ENCODE measurements around the gene RFC4. TPM values are rescaled to one million over a fixed set of nuclear protein-coding genes. Genes with fewer than 3 reads are reported as not detected.

RFC4 gene
- total RNA-seq, 4 donors from 2014 or later: 7.2 to 226 (median 10.5) TPM; not detected in 1

GRCh38 chr3:186800285-186800684, 6.0 kb downstream of the RFC4 start:
- Histone ChIP-seq H3K4me3 (no peak overlapping the region), H3K36me3 (peaks cover 0 to 22% (median 3%) of the 10 kb centered on the region in 4 donors), H3K4me1 (peaks cover 1 to 7% (median 3%) of the 10 kb centered on the region in 4 donors), H3K27me3 (no peaks in the 10 kb centered on the region), H3K9me3 (no peaks in the 10 kb centered on the region), H3K27ac (no peak overlapping the region)
- WGBS, 2 donors (ENCODE audit: low coverage in 1 of 2): 65 to 89% methylated on average over 1 of the region's 1 CpG
- intact Hi-C loops (cut with DNase I; ENCODE audit: low total_unique reads): no loop called here
- in situ Hi-C loops (cut with MboI; ENCODE audit: low pct_ligation_motif_present in 1 of 4, low pct_unique_long_range_greater_than_20kb in 1 of 4, low sequenced_read_pairs in 3 of 4): loop anchor here in 3 of 4 donors (25.0 kb wide), 2 partner anchors 188 to 813 kb away; partner anchors contain the start of gene AHSG (in 2 of the 3)
- DNase-seq: no peak
- no peak for TF ChIP-seq POLR2AphosphoS5 (IDR thresholded peaks at IDR 0.05)
- TF ChIP-seq, protein P1, sequence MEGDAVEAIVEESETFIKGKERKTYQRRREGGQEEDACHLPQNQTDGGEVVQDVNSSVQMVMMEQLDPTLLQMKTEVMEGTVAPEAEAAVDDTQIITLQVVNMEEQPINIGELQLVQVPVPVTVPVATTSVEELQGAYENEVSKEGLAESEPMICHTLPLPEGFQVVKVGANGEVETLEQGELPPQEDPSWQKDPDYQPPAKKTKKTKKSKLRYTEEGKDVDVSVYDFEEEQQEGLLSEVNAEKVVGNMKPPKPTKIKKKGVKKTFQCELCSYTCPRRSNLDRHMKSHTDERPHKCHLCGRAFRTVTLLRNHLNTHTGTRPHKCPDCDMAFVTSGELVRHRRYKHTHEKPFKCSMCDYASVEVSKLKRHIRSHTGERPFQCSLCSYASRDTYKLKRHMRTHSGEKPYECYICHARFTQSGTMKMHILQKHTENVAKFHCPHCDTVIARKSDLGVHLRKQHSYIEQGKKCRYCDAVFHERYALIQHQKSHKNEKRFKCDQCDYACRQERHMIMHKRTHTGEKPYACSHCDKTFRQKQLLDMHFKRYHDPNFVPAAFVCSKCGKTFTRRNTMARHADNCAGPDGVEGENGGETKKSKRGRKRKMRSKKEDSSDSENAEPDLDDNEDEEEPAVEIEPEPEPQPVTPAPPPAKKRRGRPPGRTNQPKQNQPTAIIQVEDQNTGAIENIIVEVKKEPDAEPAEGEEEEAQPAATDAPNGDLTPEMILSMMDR (IDR thresholded peaks at IDR 0.05): no peak
- TF ChIP-seq POLR2A (IDR thresholded peaks at IDR 0.05): no peak
- TF ChIP-seq EP300 (IDR thresholded peaks at IDR 0.05; ENCODE audit: low read depth): no peak

DNA sequence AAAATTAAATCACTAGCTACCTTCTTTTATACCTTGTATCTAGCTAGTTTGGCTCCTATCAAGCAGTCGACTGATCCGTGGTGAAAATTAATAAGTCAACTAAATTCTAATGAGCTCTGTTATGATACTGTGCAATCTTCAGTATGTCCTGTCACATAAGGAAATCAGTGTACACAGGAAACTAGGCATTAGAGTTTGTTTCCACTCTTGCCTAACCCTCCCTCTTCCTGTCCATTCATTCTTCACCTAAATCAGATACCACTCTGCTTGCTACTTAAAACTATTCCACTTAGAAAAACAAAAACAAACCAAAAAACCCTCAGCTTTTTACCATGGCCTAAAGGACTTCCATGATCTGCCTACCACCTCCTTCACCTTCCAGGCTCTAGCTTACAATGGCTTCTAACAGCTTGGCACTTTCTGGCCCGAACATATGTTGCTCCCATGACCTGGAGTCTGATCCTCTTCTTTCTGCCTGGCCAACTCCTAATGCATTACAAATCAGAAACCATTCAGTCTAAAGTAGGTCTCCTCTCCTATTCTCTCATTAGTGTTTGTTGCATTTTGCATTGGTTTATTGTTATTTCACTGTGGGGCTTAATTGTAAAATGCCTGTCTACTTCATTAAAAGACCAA, 7.9 kb downstream of the RFC4 start:
- TF ChIP-seq EP300 (IDR thresholded peaks at IDR 0.05; ENCODE audit: low read depth): no peak
- TF ChIP-seq POLR2AphosphoS5 (IDR thresholded peaks at IDR 0.05): no peak
- TF ChIP-seq, protein P1 (IDR thresholded peaks at IDR 0.05): no peak
- no peak for TF ChIP-seq POLR2A (IDR thresholded peaks at IDR 0.05)
- H3K4me1 ChIP-seq: no peaks in the 10 kb centered on the region
- no peaks in the 10 kb centered on the region for H3K27me3 ChIP-seq
- DNase-seq: no peak
- WGBS, 2 donors (ENCODE audit: low coverage in 1 of 2): 87% methylated on average over 3 of the region's 3 CpGs
- intact Hi-C loops (cut with DNase I; ENCODE audit: low total_unique reads) (no loop called here), in situ Hi-C loops (cut with MboI; ENCODE audit: low pct_ligation_motif_present in 1 of 4, low pct_unique_long_range_greater_than_20kb in 1 of 4, low sequenced_read_pairs in 3 of 4) (loop anchor here in 1 of 4 donors (25.0 kb wide), 1 partner anchor 686 kb away; the partner anchor contains the start of gene ETV5)
- no peak overlapping the region for H3K27ac ChIP-seq
- no peaks in the 10 kb centered on the region for H3K9me3 ChIP-seq
- no peak overlapping the region for H3K4me3 ChIP-seq
- H3K36me3 ChIP-seq: peaks cover 0 to 22% (median 3%) of the 10 kb centered on the region in 4 donors

DNA sequence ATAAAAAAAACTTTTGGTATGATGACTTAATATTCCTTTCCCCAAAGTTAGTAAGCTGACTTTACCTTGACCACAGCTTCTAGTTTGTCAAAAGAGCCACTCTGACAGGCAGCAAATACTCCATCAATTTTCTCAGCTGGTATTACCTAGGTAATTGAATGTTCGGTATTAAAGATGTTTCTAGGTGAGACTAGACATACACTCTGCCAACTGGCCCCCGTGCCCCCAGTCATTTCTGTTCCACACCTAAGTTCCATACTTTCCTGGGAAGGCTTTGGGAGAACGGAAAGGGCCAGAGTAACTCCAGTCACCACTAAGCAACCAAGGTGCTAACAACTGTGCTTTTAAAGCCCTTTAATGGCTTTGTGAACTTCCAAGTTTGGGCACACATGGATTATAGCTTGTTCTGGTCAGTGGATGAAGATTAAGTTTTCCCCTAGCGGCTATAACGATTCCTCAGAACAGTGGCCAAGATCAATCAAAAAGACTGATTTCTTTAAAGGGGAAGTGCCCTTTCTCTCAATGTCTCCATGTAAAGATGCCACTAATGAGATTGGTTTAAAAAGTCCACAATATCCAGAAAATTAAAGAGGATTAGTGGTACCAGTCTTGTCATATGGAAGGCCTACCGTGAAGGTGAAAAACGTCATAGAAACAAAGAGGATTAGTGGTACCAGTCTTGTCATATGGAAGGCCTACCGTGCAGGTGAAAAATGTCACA, 15.9 kb downstream of the RFC4 start:
- TF ChIP-seq POLR2A (IDR thresholded peaks at IDR 0.05) (peak; percentile 31), EP300 (IDR thresholded peaks at IDR 0.05; ENCODE audit: low read depth) (no peak), POLR2AphosphoS5 (IDR thresholded peaks at IDR 0.05) (peak in 2 of 3 donors; percentile 16 to 22)
- TF ChIP-seq, protein P1 (IDR thresholded peaks at IDR 0.05): no peak
- WGBS, 2 donors (ENCODE audit: low coverage in 1 of 2): 65 to 70% methylated on average over 8 of the region's 8 CpGs
- Histone ChIP-seq H3K4me1 (peaks cover 14 to 33% (median 21%) of the 10 kb centered on the region in 4 donors), H3K27me3 (no peaks in the 10 kb centered on the region), H3K27ac (no peak overlapping the region), H3K36me3 (peaks cover 0 to 42% (median 21%) of the 10 kb centered on the region in 4 donors), H3K4me3 (no peak overlapping the region), H3K9me3 (no peaks in the 10 kb centered on the region)
- no peak for DNase-seq
- intact Hi-C loops (cut with DNase I; ENCODE audit: low total_unique reads): no loop called here
- in situ Hi-C loops (cut with MboI; ENCODE audit: low pct_ligation_motif_present in 1 of 4, low pct_unique_long_range_greater_than_20kb in 1 of 4, low sequenced_read_pairs in 3 of 4): loop anchor here in 1 of 4 donors (25.0 kb wide), 1 partner anchor 678 kb away; the partner anchor contains the start of gene ETV5

- Histone ChIP-seq H3K27me3 (no peaks in the 10 kb centered on the region), H3K9me3 (no peaks in the 10 kb centered on the region), H3K4me1 (peaks cover 14 to 41% (median 28%) of the 10 kb centered on the region in 4 donors), H3K36me3 (peaks cover 0 to 48% (median 22%) of the 10 kb centered on the region in 4 donors), H3K27ac (no peak overlapping the region), H3K4me3 (no peak overlapping the region)
- TF ChIP-seq, protein P1 (IDR thresholded peaks at IDR 0.05): no peak
- peak in 1 of 3 donors; percentile 24 for TF ChIP-seq POLR2AphosphoS5 (IDR thresholded peaks at IDR 0.05)
- TF ChIP-seq EP300 (IDR thresholded peaks at IDR 0.05; ENCODE audit: low read depth): no peak
- no peak for TF ChIP-seq POLR2A (IDR thresholded peaks at IDR 0.05)
- intact Hi-C loops (cut with DNase I; ENCODE audit: low total_unique reads): no loop called here
- 30 to 43% methylated on average over 4 of the region's 4 CpGs for WGBS, 2 donors (ENCODE audit: low coverage in 1 of 2)
- in situ Hi-C loops (cut with MboI; ENCODE audit: low pct_ligation_motif_present in 1 of 4, low pct_unique_long_range_greater_than_20kb in 1 of 4, low sequenced_read_pairs in 3 of 4): loop anchor here in 1 of 4 donors (10.0 to 25.0 kb wide), 2 partner anchors 677 to 865 kb away; partner anchors contain the start of gene ETV5
- no peak for DNase-seq
Observed at GRCh38 chr3:186789554-186790260, 16.6 kb downstream of the RFC4 start.

All from transverse colon (tissue), 4 donors.